ENCODE data around the gene GFER.
"Not testable (repeated sequence)": the region's sequence is repeated elsewhere in the genome, so short reads cannot be mapped to it uniquely, and the experiment has no call there.

Gene GFER

DNA sequence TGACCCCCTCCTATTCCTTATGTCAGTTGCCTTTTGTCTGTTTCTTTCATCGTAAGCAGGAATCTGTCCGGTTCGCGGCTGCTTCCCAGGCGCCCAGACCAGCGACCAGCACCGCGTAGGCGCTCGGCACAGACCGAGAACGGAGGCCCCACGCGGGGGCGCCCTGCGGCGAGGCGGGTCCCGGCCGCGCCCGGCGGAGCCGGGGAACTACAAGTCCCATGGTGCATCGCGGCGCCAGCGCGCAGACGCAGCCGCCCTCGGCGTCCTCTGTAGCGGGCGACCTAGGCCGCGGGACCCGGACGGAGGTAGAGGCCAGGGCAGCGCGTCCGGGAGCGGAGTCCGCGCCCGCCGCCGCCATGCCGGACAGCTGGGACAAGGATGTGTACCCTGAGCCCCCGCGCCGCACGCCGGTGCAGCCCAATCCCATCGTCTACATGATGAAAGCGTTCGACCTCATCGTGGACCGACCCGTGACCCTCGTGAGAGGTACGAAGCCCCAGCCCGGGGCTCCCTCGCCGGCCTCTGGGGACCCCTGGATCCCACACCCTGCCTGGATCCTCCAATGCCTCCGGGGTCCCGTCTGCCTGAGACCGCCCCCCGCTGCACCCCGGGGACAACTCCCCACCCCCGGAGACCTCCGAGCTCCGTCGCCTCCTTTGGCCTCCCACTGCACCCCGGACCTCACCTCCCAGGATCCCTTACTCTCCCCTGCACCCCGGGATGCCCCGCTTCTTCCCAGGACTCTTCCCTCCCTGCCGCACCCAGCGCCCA lies 24.5 kb upstream of the GFER start, which contains the start of gene NDUFB10:
TSS of gene NDUFB10 (plus strand) at position 270 of the 771 bp plus-strand sequence. CDS start at position 357, 87 bp downstream.
- Histone ChIP-seq H2AK5ac (ENCODE audit: low read length) (no peak within 1 kb of the TSS), H2BK120ac (ENCODE audit: low read depth, low read length) (peak within 1 kb of the TSS; percentile 2), H3K56ac (ENCODE audit: low read length) (peak within 1 kb of the TSS; percentile 99), H2BK15ac (replicated peaks; ENCODE audit: low read depth) (no peak within 1 kb of the TSS), H3K27me3 (ENCODE audit: insufficient read depth, low read length, poor library complexity) (no peaks in the 10 kb centered on the region), H2BK5ac (ENCODE audit: low read length) (peak within 1 kb of the TSS; percentile 63), H3K4me1 (ENCODE audit: control insufficient read depth, low read depth, low read length) (no peaks in the 10 kb centered on the region), H3K36me3 (ENCODE audit: control insufficient read depth, insufficient read depth, low read length) (peaks cover 15% of the 10 kb centered on the region), H3K4ac (ENCODE audit: low read depth, low read length) (peak within 1 kb of the TSS; percentile 93), H3K23ac (ENCODE audit: low read length) (no peak within 1 kb of the TSS), H3K79me1 (ENCODE audit: low read length) (no peaks in the 10 kb centered on the region), H3K4me3 (ENCODE audit: low read length) (peak within 1 kb of the TSS; percentile 93), H4K5ac (ENCODE audit: low read length) (no peak within 1 kb of the TSS), H3K18ac (ENCODE audit: low read length) (peak within 1 kb of the TSS; percentile 92), H3K4me2 (ENCODE audit: low read length) (peak within 1 kb of the TSS; percentile 29), H3K79me2 (ENCODE audit: control insufficient read depth, insufficient read depth, low read length) (peaks cover 24% of the 10 kb centered on the region), H3K9ac (ENCODE audit: low read length) (peak within 1 kb of the TSS; percentile 98), H4K8ac (ENCODE audit: low read depth, low read length) (no peak within 1 kb of the TSS), H3K27ac (ENCODE audit: low read depth, low read length) (peak within 1 kb of the TSS; percentile 70)
- WGBS (ENCODE audit: extremely low coverage, insufficient coverage, low lambda C conversion rate), result no CpG with 5 or more reads among the region's 79 CpGs
- peak; percentile 91 for DNase-seq

DNA sequence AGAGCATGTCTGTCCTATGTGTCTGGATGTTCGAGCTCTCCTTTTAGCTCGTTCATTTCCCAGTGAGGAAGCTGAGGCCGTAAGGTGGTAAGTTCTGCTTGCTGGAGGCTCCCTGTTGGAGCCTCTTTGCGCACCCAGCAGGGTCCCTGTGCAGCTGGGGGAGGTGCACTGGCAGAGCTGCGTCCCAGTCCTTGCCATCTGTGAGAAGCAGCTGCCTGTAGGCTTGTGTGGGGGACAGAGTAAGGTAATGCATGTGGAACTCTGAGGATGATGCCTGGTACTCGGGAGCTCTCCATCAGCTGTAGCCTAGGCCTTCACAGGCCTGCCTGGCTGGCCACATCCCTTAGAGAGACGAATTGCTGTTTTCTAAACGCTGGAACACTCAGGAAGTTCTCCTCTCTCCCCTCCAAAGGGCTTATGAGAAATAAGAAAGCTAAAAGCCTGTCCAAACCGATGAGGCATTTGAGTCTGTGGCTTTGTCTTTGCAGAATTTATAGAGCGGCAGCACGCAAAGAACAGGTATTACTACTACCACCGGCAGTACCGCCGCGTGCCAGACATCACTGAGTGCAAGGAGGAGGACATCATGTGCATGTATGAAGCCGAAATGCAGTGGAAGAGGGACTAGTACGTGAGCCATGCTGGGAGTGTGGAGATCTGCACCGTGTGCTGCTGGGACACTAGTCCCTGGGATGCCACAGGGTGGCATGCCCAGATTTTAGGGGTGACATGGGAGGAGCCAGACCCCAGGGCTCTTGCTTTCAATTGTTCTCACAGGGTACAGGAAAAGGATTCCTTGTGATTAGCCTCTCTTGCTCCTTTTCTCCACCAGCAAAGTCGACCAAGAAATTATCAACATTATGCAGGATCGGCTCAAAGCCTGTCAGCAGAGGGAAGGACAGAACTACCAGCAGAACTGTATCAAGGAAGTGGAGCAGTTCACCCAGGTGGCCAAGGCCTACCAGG lies 23.0 kb upstream of the GFER start:
- H3K4ac ChIP-seq (ENCODE audit: low read depth, low read length), result no peak overlapping the region
- no peak overlapping the region for H2BK120ac ChIP-seq (ENCODE audit: low read depth, low read length)
- no peak overlapping the region for H3K18ac ChIP-seq (ENCODE audit: low read length)
- peak overlapping the region; percentile 98 for H3K9ac ChIP-seq (ENCODE audit: low read length)
- no peaks in the 10 kb centered on the region for H3K27me3 ChIP-seq (ENCODE audit: insufficient read depth, low read length, poor library complexity)
- WGBS (ENCODE audit: extremely low coverage, insufficient coverage, low lambda C conversion rate), result no CpG with 5 or more reads among the region's 20 CpGs
- no peak overlapping the region for H2BK5ac ChIP-seq (ENCODE audit: low read length)
- H3K56ac ChIP-seq (ENCODE audit: low read length), result peak overlapping the region; percentile 99
- peaks cover 15% of the 10 kb centered on the region for H3K36me3 ChIP-seq (ENCODE audit: control insufficient read depth, insufficient read depth, low read length)
- peak overlapping the region; percentile 12 for H3K4me2 ChIP-seq (ENCODE audit: low read length)
- no peak overlapping the region for H4K8ac ChIP-seq (ENCODE audit: low read depth, low read length)
- H3K27ac ChIP-seq (ENCODE audit: low read depth, low read length), result no peak overlapping the region
- H3K79me2 ChIP-seq (ENCODE audit: control insufficient read depth, insufficient read depth, low read length), result peaks cover 36% of the 10 kb centered on the region
- no peak overlapping the region for H2BK15ac ChIP-seq (replicated peaks; ENCODE audit: low read depth)
- H3K79me1 ChIP-seq (ENCODE audit: low read length), result peaks cover 4% of the 10 kb centered on the region
- DNase-seq, result peak; percentile 76
- no peak overlapping the region for H4K5ac ChIP-seq (ENCODE audit: low read length)
- no peak overlapping the region for H3K4me3 ChIP-seq (ENCODE audit: low read length)
- H2AK5ac ChIP-seq (ENCODE audit: low read length), result no peak overlapping the region
- H3K4me1 ChIP-seq (ENCODE audit: control insufficient read depth, low read depth, low read length), result no peaks in the 10 kb centered on the region
- no peak overlapping the region for H3K23ac ChIP-seq (ENCODE audit: low read length)

DNA sequence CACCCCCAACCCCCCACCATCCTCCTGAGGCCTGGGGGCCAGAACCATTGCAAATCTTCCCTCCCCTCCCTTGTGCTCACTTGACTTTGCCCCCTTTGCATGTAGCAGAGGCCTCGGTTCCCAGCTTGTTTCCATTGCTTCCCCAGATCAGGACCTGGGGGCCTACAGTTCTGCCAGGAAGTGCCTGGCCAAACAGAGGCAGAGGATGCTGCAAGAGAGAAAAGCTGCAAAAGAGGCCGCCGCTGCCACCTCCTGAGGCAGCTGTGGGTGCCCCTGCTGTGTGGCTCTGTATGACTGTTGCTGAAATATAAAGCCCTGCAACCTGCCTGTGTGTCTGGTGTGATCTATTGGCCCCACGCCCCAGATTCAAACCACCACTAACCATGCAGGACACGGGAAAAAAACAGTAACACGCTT lies 22.3 kb upstream of the GFER start:
- Histone ChIP-seq H3K23ac (ENCODE audit: low read length) (no peak overlapping the region), H4K8ac (ENCODE audit: low read depth, low read length) (no peak overlapping the region), H3K27me3 (ENCODE audit: insufficient read depth, low read length, poor library complexity) (no peaks in the 10 kb centered on the region), H3K4ac (ENCODE audit: low read depth, low read length) (no peak overlapping the region), H2BK5ac (ENCODE audit: low read length) (no peak overlapping the region), H2BK120ac (ENCODE audit: low read depth, low read length) (no peak overlapping the region), H3K36me3 (ENCODE audit: control insufficient read depth, insufficient read depth, low read length) (peaks cover 15% of the 10 kb centered on the region), H3K27ac (ENCODE audit: low read depth, low read length) (no peak overlapping the region), H2AK5ac (ENCODE audit: low read length) (no peak overlapping the region), H3K4me2 (ENCODE audit: low read length) (no peak overlapping the region), H3K79me2 (ENCODE audit: control insufficient read depth, insufficient read depth, low read length) (peaks cover 37% of the 10 kb centered on the region), H3K9ac (ENCODE audit: low read length) (no peak overlapping the region), H3K4me3 (ENCODE audit: low read length) (no peak overlapping the region), H2BK15ac (replicated peaks; ENCODE audit: low read depth) (no peak overlapping the region), H4K5ac (ENCODE audit: low read length) (no peak overlapping the region), H3K4me1 (ENCODE audit: control insufficient read depth, low read depth, low read length) (no peaks in the 10 kb centered on the region), H3K56ac (ENCODE audit: low read length) (no peak overlapping the region), H3K79me1 (ENCODE audit: low read length) (peaks cover 4% of the 10 kb centered on the region), H3K18ac (ENCODE audit: low read length) (no peak overlapping the region)
- peak; percentile 63 for DNase-seq
- WGBS (ENCODE audit: extremely low coverage, insufficient coverage, low lambda C conversion rate), result no CpG with 5 or more reads among the region's 6 CpGs

DNA sequence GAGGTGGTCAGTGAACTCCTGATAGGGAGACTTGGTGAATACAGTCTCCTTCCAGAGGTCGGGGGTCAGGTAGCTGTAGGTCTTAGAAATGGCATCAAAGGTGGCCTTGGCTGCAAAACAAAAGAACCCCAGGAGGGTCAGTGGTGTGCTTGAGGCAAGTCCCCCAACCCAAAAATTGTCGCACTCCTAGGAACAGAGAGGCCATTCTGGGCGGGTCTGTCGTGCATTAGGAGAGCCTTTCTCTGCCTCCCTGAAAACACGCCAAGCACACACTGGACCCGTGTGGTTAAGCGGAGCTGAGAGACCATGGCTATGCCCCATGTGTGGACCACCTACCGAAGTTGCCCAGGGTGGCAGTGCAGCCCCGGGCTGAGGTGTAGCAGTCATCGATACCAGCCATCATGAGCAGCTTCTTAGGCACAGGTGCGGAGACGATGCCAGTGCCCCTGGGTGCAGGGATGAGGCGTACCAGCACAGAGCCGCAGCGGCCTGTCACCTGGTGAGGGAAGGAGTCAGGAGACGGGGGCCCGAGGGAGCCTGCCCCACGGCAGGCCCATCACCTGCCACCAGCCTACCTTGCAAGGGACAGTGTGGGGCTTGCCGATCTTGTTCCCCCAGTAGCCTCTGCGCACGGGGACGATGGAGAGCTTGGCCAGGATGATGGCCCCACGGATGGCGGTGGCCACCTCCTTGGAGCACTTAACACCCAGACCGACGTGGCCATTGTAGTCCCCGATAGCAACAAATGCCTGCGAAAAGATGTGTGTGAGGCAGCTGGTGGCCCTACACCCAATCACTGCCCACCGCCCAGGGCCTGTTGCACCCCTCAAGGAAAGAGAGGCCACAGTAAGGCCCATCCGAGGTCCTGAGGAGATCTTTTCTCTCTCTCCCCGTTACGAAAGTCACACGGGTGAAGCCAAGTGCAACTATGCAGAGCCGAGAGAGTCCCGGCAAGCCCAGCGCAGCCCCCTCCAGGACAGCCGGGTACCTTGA lies 21.5 kb upstream of the GFER start:
- H3K4ac ChIP-seq (ENCODE audit: low read depth, low read length); H3K18ac ChIP-seq (ENCODE audit: low read length); H3K4me1 ChIP-seq (ENCODE audit: control insufficient read depth, low read depth, low read length); DNase-seq; H3K79me1 ChIP-seq (ENCODE audit: low read length); H2BK15ac ChIP-seq (replicated peaks; ENCODE audit: low read depth); H2BK5ac ChIP-seq (ENCODE audit: low read length); H3K27me3 ChIP-seq (ENCODE audit: insufficient read depth, low read length, poor library complexity); H3K27ac ChIP-seq (ENCODE audit: low read depth, low read length); H2AK5ac ChIP-seq (ENCODE audit: low read length); H4K5ac ChIP-seq (ENCODE audit: low read length); H2BK120ac ChIP-seq (ENCODE audit: low read depth, low read length); H4K8ac ChIP-seq (ENCODE audit: low read depth, low read length); H3K23ac ChIP-seq (ENCODE audit: low read length): not testable (repeated sequence)
- peak overlapping the region; percentile 87 for H3K4me2 ChIP-seq (ENCODE audit: low read length)
- H3K36me3 ChIP-seq (ENCODE audit: control insufficient read depth, insufficient read depth, low read length), result peaks cover 15% of the 10 kb centered on the region
- no CpG with 5 or more reads among the region's 37 CpGs for WGBS (ENCODE audit: extremely low coverage, insufficient coverage, low lambda C conversion rate)
- H3K56ac ChIP-seq (ENCODE audit: low read length), result peak overlapping the region; percentile 99
- peaks cover 37% of the 10 kb centered on the region for H3K79me2 ChIP-seq (ENCODE audit: control insufficient read depth, insufficient read depth, low read length)
- H3K9ac ChIP-seq (ENCODE audit: low read length), result peak overlapping the region; percentile 99
- H3K4me3 ChIP-seq (ENCODE audit: low read length), result peak overlapping the region; percentile 42

All from mesendoderm (in vitro differentiated cells).